NCI-H2171 treated with DMSO at 0.1 percent for 48 hours (cell line): ENCODE results near the gene GARNL3.
A peak's percentile ranks its signal among the peaks of the same experiment; 100 is the strongest.

ENCODE experiments used
- DNase-seq: peaks from one replicate; lab custom pipeline; 2025; lab: John Stamatoyannopoulos, UW

GARNL3 gene

GRCh38 chr9:127388037-127388855 is 123.7 kb downstream of the GARNL3 start:
- DNase-seq: no peak

GRCh38 chr9:127388856-127389238 is 124.3 kb downstream of the GARNL3 start:
- no peak for DNase-seq

GRCh38 chr9:127389381-127390247 is 125.0 kb downstream of the GARNL3 start:
- DNase-seq: no peak

GRCh38 chr9:127390248-127390545 is 125.6 kb downstream of the GARNL3 start:
- no peak for DNase-seq

GRCh38 chr9:127390563-127390962 is 126.0 kb downstream of the GARNL3 start:
- DNase-seq: no peak

GRCh38 chr9:127392166-127392565 is 127.6 kb downstream of the GARNL3 start:
- DNase-seq: no peak

- no peak for DNase-seq
Observed at GRCh38 chr9:127392976-127393375, 128.4 kb downstream of the GARNL3 start.

- DNase-seq: no peak
Observed at GRCh38 chr9:127393645-127394044, 129.1 kb downstream of the GARNL3 start.

- no peak for DNase-seq
Observed at GRCh38 chr9:127395497-127396252, 131.1 kb downstream of the GARNL3 start.

- no peak for DNase-seq
Observed at GRCh38 chr9:127396253-127396807, 131.8 kb downstream of the GARNL3 start.

- peak; percentile 100 for DNase-seq
Observed at GRCh38 chr9:127396808-127397645, 132.5 kb downstream of the GARNL3 start, which contains the start of gene SLC2A8. Gene SLC2A8 (plus strand): TSS chr9:127397169. CDS start chr9:127397231, 62 bp downstream.

GRCh38 chr9:127397646-127398274 is 133.2 kb downstream of the GARNL3 start:
- peak; percentile 37 for DNase-seq

GRCh38 chr9:127398275-127398647 is 133.7 kb downstream of the GARNL3 start:
- no peak for DNase-seq

GRCh38 chr9:127398715-127399400 is 134.3 kb downstream of the GARNL3 start:
- no peak for DNase-seq

GRCh38 chr9:127399736-127400269 is 135.2 kb downstream of the GARNL3 start:
- DNase-seq: no peak

- no peak for DNase-seq
Observed at GRCh38 chr9:127402401-127403090, 138.0 kb downstream of the GARNL3 start.

GRCh38 chr9:127403507-127404192 is 139.1 kb downstream of the GARNL3 start:
- no peak for DNase-seq

- DNase-seq: no peak
Observed at GRCh38 chr9:127404631-127405030, 140.1 kb downstream of the GARNL3 start.
